ENCODE data around the gene CTNNA2. TPM values are rescaled to one million over a fixed set of nuclear protein-coding genes. Genes with fewer than 3 reads are reported as not detected.

The CTNNA2 gene
- total and polyA plus RNA-seq, 9 of the 15 experiments (the other 6 are each of a cell fraction or from before 2014, with no cell fraction given): 0.03 to 0.40 (median 0.15) TPM

- DNase-seq (ENCODE audit: extremely low read depth in 1 of 4, low spot score in 3 of 4): no peak
- H3K4me3 ChIP-seq: no peak overlapping the region
- H3K9me3 ChIP-seq (replicated peaks; ENCODE audit: control insufficient read depth, insufficient read depth, low read depth, low read length): no peaks in the 10 kb centered on the region
- no peak overlapping the region for H2AFZ ChIP-seq (ENCODE audit: low read depth, low read length)
- H3K36me3 ChIP-seq (ENCODE audit: control insufficient read depth, insufficient read depth, low read length): no peaks in the 10 kb centered on the region
- BruUV-seq (replicated peaks): no TSS peak
- no peak overlapping the region for H3K9ac ChIP-seq (ENCODE audit: insufficient read depth in 1 of 2, low read depth in 2 of 2, low read length in 2 of 2)
- H3K27ac ChIP-seq (ENCODE audit: extremely low read depth, low read depth, low read length): no peak overlapping the region
- CTCF ChIA-PET (ENCODE audit: low intra/inter-chr PET ratio): no interaction called here
- intact Hi-C loops (cut with micrococcal nuclease): no loop called here
- H3K4me2 ChIP-seq (ENCODE audit: insufficient read depth, low read length): no peak overlapping the region
- no peaks in the 10 kb centered on the region for H3K9me1 ChIP-seq (ENCODE audit: control insufficient read depth, insufficient read depth, low read length)
- no peak for FAIRE-seq
- POLR2A ChIA-PET: no interaction called here
- no peaks in the 10 kb centered on the region for H3K79me2 ChIP-seq (ENCODE audit: control insufficient read depth, insufficient read depth, low read length)
- no peaks in the 10 kb centered on the region for H4K20me1 ChIP-seq (replicated peaks; ENCODE audit: control insufficient read depth, insufficient read depth, low read length)
- 0% methylated on average over 1 of the region's 1 CpG for WGBS (ENCODE audit: insufficient coverage, low coverage, missing lambda C conversion rate)
- H3K4me1 ChIP-seq (replicated peaks in 1 of 2; ENCODE audit: control insufficient read depth in 2 of 2, insufficient read depth in 2 of 2, low read length in 2 of 2): no peaks in the 10 kb centered on the region
- no peaks in the 10 kb centered on the region for H3K27me3 ChIP-seq (ENCODE audit: control insufficient read depth in 2 of 2, insufficient read depth in 2 of 2, low read length in 2 of 2)
- ATAC-seq: no peak
- in situ Hi-C loops (cut with MboI): no loop called here
- TF ChIP-seq MNT (conservative IDR thresholded peaks at IDR 0.05): no peak
- no peak for TF ChIP-seq TEAD4 (IDR thresholded peaks at IDR 0.05; ENCODE audit: low read length)
- TF ChIP-seq TEAD4 (CRISPR knock-in tag; IDR thresholded peaks at IDR 0.05; ENCODE audit: borderline replicate concordance): no peak
- no peak for TF ChIP-seq NCOA6 (IDR thresholded peaks at IDR 0.05)
- TF ChIP-seq RFX1 (IDR thresholded peaks at IDR 0.05): no peak
- TF ChIP-seq KAT2B (IDR thresholded peaks at IDR 0.05; ENCODE audit: low read depth, low read length): no peak
- TF ChIP-seq BCOR (IDR thresholded peaks at IDR 0.05): no peak
- no peak for TF ChIP-seq RBM34 (IDR thresholded peaks at IDR 0.05; ENCODE audit: borderline replicate concordance, insufficient read depth, low read length)
- no peak for TF ChIP-seq PHB (CRISPR knock-in tag; IDR thresholded peaks at IDR 0.05)
- no peak for TF ChIP-seq CBX8 (IDR thresholded peaks at IDR 0.05; ENCODE audit: borderline replicate concordance, extremely low read depth, low read depth, low read length, poor library complexity, severe bottlenecking)
- TF ChIP-seq ETS2 (tag; IDR thresholded peaks at IDR 0.05; ENCODE audit: borderline replicate concordance, poor library complexity, severe bottlenecking): no peak
- TF ChIP-seq SMAD4 (CRISPR knock-in tag; conservative IDR thresholded peaks at IDR 0.05): no peak
- no peak for TF ChIP-seq DACH1 (IDR thresholded peaks at IDR 0.05; ENCODE audit: partially characterized antibody)
- TF ChIP-seq TFAM (CRISPR knock-in tag; conservative IDR thresholded peaks at IDR 0.05): no peak
- TF ChIP-seq IFI16 (CRISPR knock-in tag; IDR thresholded peaks at IDR 0.05): no peak
These were observed 221.7 kb downstream of the CTNNA2 start for GRCh38 chr2:79734518-79734917.

Data from K562 (cell line).